ENCODE results near the gene RNF186.

DNA sequence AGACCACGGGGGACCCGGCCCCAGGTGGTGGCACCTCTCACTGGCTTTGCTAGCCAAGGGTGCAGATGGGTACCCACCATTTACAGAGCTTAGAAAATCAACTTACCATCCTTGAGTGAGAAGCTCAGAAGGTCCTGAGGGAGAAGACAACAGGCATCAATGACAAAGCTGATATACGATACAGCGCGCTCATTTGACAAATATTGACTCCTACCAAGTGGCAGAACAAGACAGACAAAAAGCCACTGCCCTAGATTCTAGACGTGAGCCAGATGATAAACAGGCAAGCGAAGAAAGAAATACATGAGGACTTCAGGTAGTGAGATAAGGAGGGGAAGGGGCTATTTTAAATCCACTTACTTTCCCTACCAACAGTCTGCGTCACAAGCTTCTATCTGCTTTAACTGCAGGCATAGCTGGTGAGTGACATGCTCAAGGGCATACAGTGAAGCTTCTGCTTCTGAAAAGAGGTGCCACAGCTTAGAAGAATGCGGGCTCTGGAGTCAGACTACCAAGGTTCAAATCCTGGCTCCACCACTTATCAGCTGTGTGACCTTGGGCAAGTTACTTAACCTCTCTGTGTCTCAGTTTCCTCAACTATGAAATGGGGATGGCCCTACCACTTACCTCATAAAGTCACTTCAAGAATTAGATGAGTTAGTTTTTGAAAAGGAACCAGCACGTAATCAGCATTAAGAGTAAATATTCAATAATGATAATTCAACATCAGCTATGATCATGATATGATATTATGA, 44.5 kb downstream of the RNF186 start:
- TF ChIP-seq POLR2A (IDR thresholded peaks at IDR 0.05) = no peak
- no peak for TF ChIP-seq CTCF (IDR thresholded peaks at IDR 0.05)
- TF ChIP-seq EP300 (IDR thresholded peaks at IDR 0.05) = no peak

Data from tibial nerve (tissue), 4 donors.